ENCODE data around the gene KCNJ6. TPM values are rescaled to one million over a fixed set of nuclear protein-coding genes. Genes with fewer than 3 reads are reported as not detected.

KCNJ6 gene
- total and polyA plus RNA-seq, 2 of the 8 experiments (the other 6 are each of a cell fraction or from before 2014, with no cell fraction given) = 0.51 to 1.2 TPM

DNA sequence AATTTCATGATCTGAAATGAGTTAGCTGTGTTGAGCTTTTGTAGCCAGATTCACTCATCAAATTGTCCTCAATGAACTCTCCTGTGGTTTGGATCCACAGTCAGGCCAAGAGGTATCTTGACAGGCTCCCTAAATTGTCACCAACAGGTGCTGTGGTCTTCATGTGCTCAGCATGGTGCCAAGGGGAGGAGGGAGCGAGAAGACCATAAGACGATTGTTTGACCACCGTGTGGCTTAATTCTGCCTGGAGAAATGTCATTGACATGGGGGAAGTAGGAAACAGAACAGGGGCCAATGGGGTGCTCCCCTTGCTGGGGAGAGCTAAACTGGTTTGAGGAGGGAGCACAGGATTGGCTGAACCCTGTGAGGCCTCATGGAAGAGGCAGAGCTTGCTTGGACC lies 219.3 kb downstream of the KCNJ6 start:
- no peak overlapping the region for H3K4ac ChIP-seq (replicated peaks; ENCODE audit: insufficient read length, low read depth, low read length)
- FAIRE-seq = no peak
- no peak overlapping the region for H3K4me2 ChIP-seq (ENCODE audit: insufficient read depth in 1 of 2, low read depth in 2 of 2, low read length in 2 of 2)
- no peak overlapping the region for H2BK15ac ChIP-seq (ENCODE audit: low read length)
- H3K56ac ChIP-seq (replicated peaks; ENCODE audit: insufficient read length, low read depth, low read length) = no peak overlapping the region
- H4K91ac ChIP-seq (replicated peaks; ENCODE audit: insufficient read length, low read length) = no peak overlapping the region
- H4K5ac ChIP-seq (ENCODE audit: insufficient read length, low read depth, low read length) = no peak overlapping the region
- H3K4me1 ChIP-seq (replicated peaks in 1 of 4; ENCODE audit: control insufficient read depth in 3 of 4, insufficient read depth in 4 of 4, low read length in 3 of 4) = no peaks in the 10 kb centered on the region
- no peaks in the 10 kb centered on the region for H3K36me3 ChIP-seq (ENCODE audit: control insufficient read depth in 2 of 4, insufficient read depth in 4 of 4, low read length in 3 of 4)
- no peak overlapping the region for H2AFZ ChIP-seq (ENCODE audit: low read length)
- no peak overlapping the region for H2AK5ac ChIP-seq (ENCODE audit: low read depth, low read length)
- H4K8ac ChIP-seq (ENCODE audit: extremely low read depth, insufficient read depth, low read length) = no peak overlapping the region
- CTCF ChIA-PET (ENCODE audit: partially characterized antibody) = interaction anchor here (1.0 to 1.2 kb wide), 2 partner anchors 22 to 226 kb away, joined by 3 to 4 read pairs; no protein-coding TSS in a partner anchor
- 0 out of 7 replicates have a peak, but pooled peaks cover 0 to 2% (median 0%) of the 10 kb centered on the region in 4 experiments for H3K27me3 ChIP-seq (replicated peaks in 1 of 4; ENCODE audit: control insufficient read depth in 3 of 4, extremely low read depth in 1 of 4, insufficient read depth in 3 of 4, low read length in 3 of 4)
- no peaks in the 10 kb centered on the region for H4K20me1 ChIP-seq (replicated peaks in 1 of 2; ENCODE audit: control insufficient read depth in 1 of 2, insufficient read depth in 2 of 2, low read length in 2 of 2)
- H3K9me3 ChIP-seq (ENCODE audit: insufficient read depth in 2 of 2, low read depth in 1 of 2, low read length in 1 of 2) = peaks cover 0 to 6% of the 10 kb centered on the region in 2 experiments; a peak in 2 of 4 replicates
- 91% methylated on average over 3 of the region's 3 CpGs; no CpG with 5 or more reads in 1 of the 2 experiments for WGBS, 2 experiments (ENCODE audit: extremely low coverage in 1 of 2, insufficient coverage in 1 of 2, insufficient read length in 1 of 2, insufficient replicate concordance in 2 of 2, low coverage in 1 of 2, low lambda C conversion rate in 2 of 2, missing lambda C conversion rate in 1 of 2)
- no peak overlapping the region for H2BK12ac ChIP-seq (ENCODE audit: low read depth, low read length)
- no peak for DNase-seq (ENCODE audit: low read depth in 1 of 2, low spot score in 2 of 2)
- H3K27ac ChIP-seq (ENCODE audit: low read depth, low read length) = no peak overlapping the region
- H3K79me2 ChIP-seq (ENCODE audit: control insufficient read depth in 1 of 2, insufficient read depth in 2 of 2, low read length in 2 of 2) = no peaks in the 10 kb centered on the region
- H2BK20ac ChIP-seq (ENCODE audit: low read length) = no peak overlapping the region
- H3K23me2 ChIP-seq (ENCODE audit: low read depth, low read length) = no peaks in the 10 kb centered on the region
- POLR2A ChIA-PET (ENCODE audit: partially characterized antibody) = no interaction called here
- no peak overlapping the region for H2BK5ac ChIP-seq (ENCODE audit: low read depth, low read length)
- H2BK120ac ChIP-seq (replicated peaks; ENCODE audit: low read depth, low read length) = no peak overlapping the region
- no peak overlapping the region for H3K23ac ChIP-seq (ENCODE audit: insufficient read length)
- no peak overlapping the region for H3K18ac ChIP-seq (ENCODE audit: extremely low read depth, low read length)
- no peak overlapping the region for H3K14ac ChIP-seq (ENCODE audit: insufficient read length)
- H3K9ac ChIP-seq (replicated peaks in 1 of 4; ENCODE audit: extremely low read depth in 1 of 4, low read depth in 3 of 4, low read length in 3 of 4) = no peak overlapping the region
- no peaks in the 10 kb centered on the region for H3K79me1 ChIP-seq (ENCODE audit: low read depth, low read length)
- H3K4me3 ChIP-seq (ENCODE audit: extremely low read depth in 1 of 4, insufficient read depth in 2 of 4, low read depth in 3 of 4, low read length in 4 of 4) = no peak overlapping the region
- TF ChIP-seq TCF12 (IDR thresholded peaks at IDR 0.05; ENCODE audit: low read depth, low read length) = no peak
- TF ChIP-seq ATF2 (IDR thresholded peaks at IDR 0.05; ENCODE audit: low read length) = no peak
- no peak for TF ChIP-seq RXRA (IDR thresholded peaks at IDR 0.05; ENCODE audit: insufficient read depth, low read depth, low read length)
- TF ChIP-seq YY1 (IDR thresholded peaks at IDR 0.05; ENCODE audit: low read depth, low read length) = no peak
- no peak for TF ChIP-seq SP4 (IDR thresholded peaks at IDR 0.05; ENCODE audit: low read length)
- TF ChIP-seq TEAD4 (IDR thresholded peaks at IDR 0.05; ENCODE audit: low read depth, low read length) = no peak
- TF ChIP-seq JUN (IDR thresholded peaks at IDR 0.05; ENCODE audit: low read depth, low read length) = no peak
- TF ChIP-seq BRCA1 (IDR thresholded peaks at IDR 0.05; ENCODE audit: low read depth, low read length) = no peak
- TF ChIP-seq NRF1 (IDR thresholded peaks at IDR 0.05; ENCODE audit: low read depth, low read length) = no peak
- TF ChIP-seq SP2 (IDR thresholded peaks at IDR 0.05; ENCODE audit: low read length) = no peak
- TF ChIP-seq PHF8 (conservative IDR thresholded peaks at IDR 0.05; ENCODE audit: low read depth, low read length) = no peak
- TF ChIP-seq BCL11A (IDR thresholded peaks at IDR 0.05; ENCODE audit: low read depth in 2 of 2, low read length in 2 of 2) = no peak
- no peak for TF ChIP-seq CEBPB (IDR thresholded peaks at IDR 0.05; ENCODE audit: low read depth, low read length)
- TF ChIP-seq SIRT6 (IDR thresholded peaks at IDR 0.05; ENCODE audit: low read length) = no peak
- no peak for TF ChIP-seq TAF7 (optimal IDR thresholded peaks at IDR 0.05; ENCODE audit: borderline replicate concordance, low read depth, low read length)
